HCT116 (cell line): ENCODE data around the gene TLK1. TPM values are rescaled to one million over a fixed set of nuclear protein-coding genes. Genes with fewer than 3 reads are reported as not detected.
A peak's percentile ranks its signal among the peaks of the same experiment; 100 is the strongest.

Source experiments
- ATAC-seq: fragments of 200-7000 bp; cut with Tn5 transposase; 2 replicates; pipeline ENCODE4 v1.9.1; 2020; ENCODE audit warnings: mild to moderate bottlenecking, moderate library complexity
- BruUV-seq: library from RNA; stranded (reverse); fragments of 400-500 nt; replicated peaks from 2 replicates; lab custom pipeline; 2021; lab: Mats Ljungman, UMichigan
- CTCF ChIA-PET: fragments of 300-600 bp; sonication (Branson Sonifier 250); formaldehyde crosslinking; loops from one replicate; lab custom pipeline; 2021; ENCODE audit warnings: antibody characterized with exemption; lab: Charles Lee
- POLR2A ChIA-PET: fragments of 300-600, 350-600 bp; sonication (Branson Sonifier 250); formaldehyde crosslinking; loops from one replicate; lab custom pipeline; 2021; ENCODE audit warnings: antibody characterized with exemption; lab: Charles Lee
- RAD21 ChIA-PET, 2 experiments: fragments of 300-600 bp; sonication (Branson Sonifier 250); formaldehyde crosslinking; loops; one replicate each; lab custom pipeline; 2023; ENCODE audit warnings: low total read pairs in 2 of 2; ENCODE audit not compliant: uncharacterized antibody in 2 of 2, unreplicated experiment in 2 of 2, low non-redundant PET in 1 of 2; lab: Charles Lee
- DNase-seq: peaks from one replicate; pipeline ENCODE4 v3.0.0-alpha.2; 2010; ENCODE audit warnings: low read depth, low spot score
- H2AFZ ChIP-seq: fragments of 200-600 bp; shearing (Covaris generic), sonication (generic); 2 replicates; pipeline ENCODE4 v1.6.1; 2017; ENCODE audit warnings: low read depth, mixed run types, mixed read lengths, antibody characterized with exemption, low read length; ENCODE audit not compliant: poor library complexity, severe bottlenecking
- H3K27ac ChIP-seq: 2 replicates; pipeline ENCODE4 v1.5.1; 2012; ENCODE audit warnings: low read depth, low read length
- H3K27me3 ChIP-seq: fragments of 200-600 bp; sonication (generic); 2 replicates; pipeline ENCODE4 v1.6.1; 2016; ENCODE audit warnings: mixed run types, low read length, mixed read lengths; ENCODE audit not compliant: insufficient read depth
- H3K36me3 ChIP-seq, 2 experiments: fragments of 200-500 bp in 1 of 2; fragments of 200-600 bp in 1 of 2; sonication (Bioruptor generic) in 1 of 2; sonication (generic) in 1 of 2; 2 replicates each; pipeline versions ENCODE4 v1.5.1 to v1.6.1; 2014 to 2016; ENCODE audit warnings: low read length in 2 of 2, inconsistent platforms in 1 of 2, mixed read lengths in 1 of 2, mixed run types in 1 of 2; ENCODE audit not compliant: insufficient read depth in 2 of 2, control insufficient read depth in 1 of 2
- H3K4me1 ChIP-seq, 2 experiments: fragments of 200-600 bp in 1 of 2; sonication (generic) in 1 of 2; 2 replicates each; pipeline versions ENCODE4 v1.5.1 to v1.6.1; 2012 to 2017; ENCODE audit warnings: low read length in 2 of 2, inconsistent platforms in 1 of 2, mild to moderate bottlenecking in 1 of 2, mixed read lengths in 1 of 2, mixed run types in 1 of 2, moderate library complexity in 1 of 2; ENCODE audit not compliant: insufficient read depth in 2 of 2, control insufficient read depth in 1 of 2
- H3K4me2 ChIP-seq: fragments of 200-600 bp; sonication (generic); 2 replicates; pipeline ENCODE4 v1.6.1; 2017; ENCODE audit warnings: mixed run types, low read length, mixed read lengths
- H3K4me3 ChIP-seq, 2 experiments: fragments of 200-600 bp in 1 of 2; sonication (generic) in 1 of 2; replicated peaks in 1 of 2; 2 replicates each; pipeline ENCODE4 v1.5.1; 2011 to 2016; ENCODE audit warnings: low read length in 2 of 2, control low read depth in 1 of 2, low read depth in 1 of 2, mild to moderate bottlenecking in 1 of 2, mixed read lengths in 1 of 2, mixed run types in 1 of 2
- H3K79me2 ChIP-seq: fragments of 200-600 bp; sonication (generic); 2 replicates; pipeline ENCODE4 v1.6.1; 2017; ENCODE audit warnings: mild to moderate bottlenecking, mixed run types, low read length, moderate library complexity, mixed read lengths; ENCODE audit not compliant: insufficient read depth
- H3K9ac ChIP-seq: fragments of 200-600 bp; sonication (generic); 2 replicates; pipeline ENCODE4 v1.6.1; 2016; ENCODE audit warnings: low read length, mixed read lengths
- H3K9me2 ChIP-seq: fragments of 200-600 bp; sonication (generic), shearing (Covaris generic); 2 replicates; pipeline ENCODE4 v1.6.1; 2017; ENCODE audit warnings: mixed run types, mild to moderate bottlenecking, moderate library complexity; ENCODE audit not compliant: insufficient read depth
- H3K9me3 ChIP-seq, 2 experiments: fragments of 200-500 bp in 1 of 2; fragments of 200-600 bp in 1 of 2; sonication (Bioruptor generic) in 1 of 2; sonication (generic) in 1 of 2; 2 replicates each; pipeline ENCODE4 v1.6.1; 2014 to 2017; ENCODE audit warnings: low read length in 2 of 2, mixed read lengths in 2 of 2, inconsistent platforms in 1 of 2, low read depth in 1 of 2, mild to moderate bottlenecking in 1 of 2, mixed run types in 1 of 2, moderate library complexity in 1 of 2; ENCODE audit not compliant: control insufficient read depth in 1 of 2, insufficient read depth in 1 of 2
- H4K20me1 ChIP-seq: fragments of 200-600 bp; sonication (generic), shearing (Covaris generic); 2 replicates; pipeline ENCODE4 v1.6.1; 2017; ENCODE audit warnings: mixed run types, mild to moderate bottlenecking, moderate library complexity; ENCODE audit not compliant: insufficient read depth
- CBX3 ChIP-seq: IDR thresholded peaks from 2 replicates; pipeline ENCODE4 v1.6.1; 2012; ENCODE audit warnings: low read depth
- ELF1 ChIP-seq: IDR thresholded peaks from 2 replicates; pipeline ENCODE4 v1.6.1; 2012; ENCODE audit warnings: low read depth, borderline replicate concordance
- EZH2 ChIP-seq: fragments of 200-600 bp; sonication (generic); IDR thresholded peaks from 2 replicates; pipeline ENCODE4 v1.6.1; 2017; ENCODE audit warnings: antibody characterized with exemption, mixed run types
- EZH2phosphoT487 ChIP-seq: fragments of 200-600 bp; IDR thresholded peaks from 2 replicates; pipeline ENCODE4 v1.6.1; 2018; ENCODE audit warnings: antibody characterized with exemption, borderline replicate concordance
- JUND ChIP-seq: IDR thresholded peaks from 2 replicates; pipeline ENCODE4 v1.6.1; 2012
- RAD21 ChIP-seq: IDR thresholded peaks from 2 replicates; pipeline ENCODE4 v1.6.1; 2012; ENCODE audit warnings: low read depth, mild to moderate bottlenecking
- REST ChIP-seq: IDR thresholded peaks from 2 replicates; pipeline ENCODE4 v1.6.1; 2012; ENCODE audit warnings: low read depth
- SIN3A ChIP-seq: IDR thresholded peaks from 2 replicates; pipeline ENCODE4 v1.6.1; 2012; ENCODE audit warnings: low read depth
- SRF ChIP-seq: IDR thresholded peaks from 2 replicates; pipeline ENCODE4 v1.6.1; 2012; ENCODE audit warnings: low read depth
- TCF7L2 ChIP-seq: IDR thresholded peaks from 2 replicates; pipeline ENCODE4 v1.7.0; 2011; ENCODE audit warnings: borderline replicate concordance, inconsistent platforms; ENCODE audit not compliant: insufficient read depth, insufficient read length; ENCODE audit errors: extremely low read depth
- ZFX ChIP-seq: fragments of 450-650 bp; IDR thresholded peaks from 2 replicates; pipeline ENCODE4 v1.6.1; 2017
- ZNF274 ChIP-seq: fragments of 200-500 bp; sonication (Bioruptor generic); IDR thresholded peaks from 2 replicates; pipeline ENCODE4 v1.6.1; 2014; ENCODE audit warnings: mild to moderate bottlenecking, low read depth, low read length, inconsistent platforms
- intact Hi-C: fragments of 100-400 bp; cut with micrococcal nuclease; formaldehyde crosslinking; loops from 2 replicates; pipeline ENCODE4 v1.10.0; 2022
- total RNA-seq: library from RNA; stranded (reverse); gene quantifications from one replicate; pipeline ENCODE4 v1.2.1, GENCODE V29; 2021; ENCODE audit not compliant: unreplicated experiment
- TF ChIP-seq, protein P1 (sequence below): IDR thresholded peaks from 2 replicates; pipeline ENCODE4 v1.6.1; 2012
- TF ChIP-seq, protein P2 (sequence below): IDR thresholded peaks from 2 replicates; pipeline ENCODE4 v1.6.1; 2011; ENCODE audit warnings: mild to moderate bottlenecking, low read length, moderate library complexity; ENCODE audit not compliant: insufficient replicate concordance; ENCODE audit errors: extremely low read depth

The TLK1 gene
- total RNA-seq, 1 experiment from 2014 or later = 57.7 TPM

DNA sequence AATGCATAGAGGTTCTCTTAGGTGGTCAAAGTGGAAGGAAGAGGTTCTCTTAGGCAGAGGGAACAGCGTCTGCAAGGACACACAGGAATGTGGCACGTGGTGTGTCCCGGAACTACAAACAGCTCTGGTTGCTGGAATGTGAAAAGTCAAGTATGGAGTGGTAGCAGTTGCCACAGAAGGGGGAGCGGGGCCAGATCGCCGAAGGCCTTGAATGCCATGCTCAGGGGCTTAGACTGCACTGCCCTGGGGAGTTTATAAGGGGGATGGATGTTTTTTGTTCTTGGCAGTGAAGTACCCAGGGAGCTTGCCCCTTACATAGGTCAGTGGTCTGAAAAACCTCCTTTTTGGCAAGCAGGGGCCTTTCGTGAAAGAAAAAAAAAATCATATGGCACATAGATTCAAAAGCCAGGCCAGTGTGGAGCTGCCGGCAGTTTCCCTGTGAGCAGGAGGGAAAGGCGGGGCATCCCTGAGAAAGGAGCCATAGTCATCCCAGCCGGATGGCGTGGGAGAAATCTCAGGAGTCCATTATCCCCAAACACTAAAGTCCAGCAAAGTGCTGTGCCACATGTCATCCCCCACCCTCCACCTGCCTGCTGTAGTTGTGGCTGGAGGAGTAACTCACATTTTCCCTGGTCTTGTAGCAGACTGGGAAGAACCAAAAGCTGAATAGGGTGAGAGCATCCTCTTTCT, 186.2 kb downstream of the TLK1 start (continued):
- TF ChIP-seq SRF = no peak
- TF ChIP-seq RAD21 = no peak
- TF ChIP-seq, all 23 proteins: peak for 0

DNA sequence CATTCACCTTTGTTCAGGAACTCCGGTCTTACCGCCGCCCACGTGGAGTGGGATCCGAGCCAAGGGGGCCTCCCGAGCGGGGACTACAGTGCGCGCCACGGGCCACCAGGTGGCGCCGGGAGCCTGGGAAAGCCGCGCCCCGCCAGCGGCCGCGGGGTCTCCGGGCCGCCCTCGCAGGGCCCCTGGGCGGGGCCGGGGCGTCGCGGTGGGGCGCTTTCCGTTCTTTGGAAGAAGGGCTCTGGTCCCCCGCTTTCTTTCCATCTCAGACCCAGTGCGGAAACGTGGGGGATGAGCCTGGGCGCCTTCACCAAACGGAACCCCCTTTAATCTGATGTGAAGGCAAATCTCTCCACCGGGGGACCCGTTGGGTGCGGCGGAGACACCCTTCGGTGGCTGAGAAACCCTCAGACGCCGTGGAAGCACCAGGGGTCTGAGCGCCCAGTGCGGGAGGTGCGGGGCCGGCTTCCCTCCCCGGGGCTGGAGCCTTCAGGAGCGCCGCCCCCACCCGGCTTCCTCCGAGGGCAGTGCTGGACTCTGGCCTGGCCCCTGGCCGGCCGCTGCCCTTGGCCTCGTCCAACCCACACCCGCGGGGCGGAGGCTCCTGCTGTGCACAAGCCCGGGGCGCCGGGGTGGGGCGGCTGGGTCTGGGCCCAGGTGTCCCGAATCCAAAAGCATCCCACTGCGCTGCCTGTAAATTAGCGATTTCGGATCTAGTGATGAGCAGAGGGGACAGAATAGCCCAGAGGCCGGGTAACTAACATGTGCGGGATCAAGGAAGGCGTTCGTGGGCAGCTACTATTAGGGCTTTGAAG, 187.0 kb downstream of the TLK1 start:
- Histone ChIP-seq H3K9ac (peak overlapping the region; percentile 67), H2AFZ (peak overlapping the region; percentile 74), H3K27me3 (no peaks in the 10 kb centered on the region), H3K27ac (peak overlapping the region; percentile 50; the same call in 1 of the 2 replicates), H3K4me1 (peaks cover 12 to 19% of the 10 kb centered on the region in 2 experiments; a peak in 3 of 4 replicates), H3K9me2 (no peaks in the 10 kb centered on the region), H3K4me3 (peak overlapping the region; percentile 50 to 62), H3K4me2 (peak overlapping the region; percentile 95), H3K36me3 (no peaks in the 10 kb centered on the region), H3K79me2 (no peaks in the 10 kb centered on the region), H3K9me3 (no peaks in the 10 kb centered on the region), H4K20me1 (no peaks in the 10 kb centered on the region)
- DNase-seq (peak; percentile 62), ATAC-seq (peak; percentile 91)
- CTCF ChIA-PET = interaction anchor here (0.6 to 3.5 kb wide), 4 partner anchors 44 to 558 kb away, joined by 3 to 30 read pairs (median 6); partner anchors contain the start of gene GORASP2
- no TSS peak for BruUV-seq
- POLR2A ChIA-PET = interaction anchor here (1.1 kb wide), 1 partner anchor 443 kb away, joined by 3 read pairs; no protein-coding TSS in a partner anchor
- intact Hi-C loops = loop anchor here (1.0 to 2.0 kb wide), 3 partner anchors 187 to 460 kb away; partner anchors contain the start of genes METTL8 and TLK1
- RAD21 ChIA-PET = interaction anchor here (1.1 to 1.2 kb wide), 2 partner anchors 443 to 600 kb away, joined by 3 read pairs; no protein-coding TSS in a partner anchor
- TF ChIP-seq, protein P1, sequence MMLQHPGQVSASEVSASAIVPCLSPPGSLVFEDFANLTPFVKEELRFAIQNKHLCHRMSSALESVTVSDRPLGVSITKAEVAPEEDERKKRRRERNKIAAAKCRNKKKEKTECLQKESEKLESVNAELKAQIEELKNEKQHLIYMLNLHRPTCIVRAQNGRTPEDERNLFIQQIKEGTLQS = no peak
- TF ChIP-seq JUND (no peak), EZH2phosphoT487 (no peak), REST (no peak), SRF (no peak), EZH2 (no peak), ELF1 (no peak), CBX3 (peak; percentile 45; the same call in 1 of the 2 replicates), ZNF274 (no peak), SIN3A (no peak), TCF7L2 (no peak), ZFX (peak; percentile 24; the same call in 1 of the 2 replicates)
- TF ChIP-seq, protein P2, sequence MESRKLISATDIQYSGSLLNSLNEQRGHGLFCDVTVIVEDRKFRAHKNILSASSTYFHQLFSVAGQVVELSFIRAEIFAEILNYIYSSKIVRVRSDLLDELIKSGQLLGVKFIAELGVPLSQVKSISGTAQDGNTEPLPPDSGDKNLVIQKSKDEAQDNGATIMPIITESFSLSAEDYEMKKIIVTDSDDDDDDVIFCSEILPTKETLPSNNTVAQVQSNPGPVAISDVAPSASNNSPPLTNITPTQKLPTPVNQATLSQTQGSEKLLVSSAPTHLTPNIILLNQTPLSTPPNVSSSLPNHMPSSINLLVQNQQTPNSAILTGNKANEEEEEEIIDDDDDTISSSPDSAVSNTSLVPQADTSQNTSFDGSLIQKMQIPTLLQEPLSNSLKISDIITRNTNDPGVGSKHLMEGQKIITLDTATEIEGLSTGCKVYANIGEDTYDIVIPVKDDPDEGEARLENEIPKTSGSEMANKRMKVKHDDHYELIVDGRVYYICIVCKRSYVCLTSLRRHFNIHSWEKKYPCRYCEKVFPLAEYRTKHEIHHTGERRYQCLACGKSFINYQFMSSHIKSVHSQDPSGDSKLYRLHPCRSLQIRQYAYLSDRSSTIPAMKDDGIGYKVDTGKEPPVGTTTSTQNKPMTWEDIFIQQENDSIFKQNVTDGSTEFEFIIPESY = peak; percentile 21
